ENCODE measurements around the gene SRF.

DNA sequence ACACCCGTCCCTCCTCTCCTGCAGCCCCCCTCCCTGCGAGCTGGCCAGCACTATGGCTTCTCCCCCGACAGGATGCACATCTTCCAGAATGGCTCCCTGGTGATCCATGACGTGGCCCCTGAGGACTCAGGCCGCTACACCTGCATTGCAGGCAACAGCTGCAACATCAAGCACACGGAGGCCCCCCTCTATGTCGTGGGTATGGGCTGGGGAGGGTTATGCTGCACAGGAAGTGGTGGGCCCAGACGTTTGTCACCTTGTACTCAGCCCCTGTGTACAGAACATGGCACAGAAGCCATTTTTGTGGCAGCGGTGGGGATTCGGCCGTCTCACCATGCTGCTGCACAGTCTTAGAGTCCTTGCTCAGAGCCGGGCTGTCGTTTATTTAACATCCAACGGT is 29.0 kb upstream of the SRF start:
- TF ChIP-seq CTCF (IDR thresholded peaks at IDR 0.05) (no peak), EP300 (IDR thresholded peaks at IDR 0.05) (no peak), POLR2A (IDR thresholded peaks at IDR 0.05; ENCODE audit: low read depth) (no peak)
